Immature natural killer cell (primary cell): Measurements from ENCODE around the gene SLC35D3. TPM values are rescaled to one million over a fixed set of nuclear protein-coding genes. Genes with fewer than 3 reads are reported as not detected.
A peak's percentile ranks its signal among the peaks of the same experiment; 100 is the strongest.
"Not testable (repeated sequence)": the region's sequence is repeated elsewhere in the genome, so short reads cannot be mapped to it uniquely, and the experiment has no call there.

Source experiments
- DNase-seq, 3 donors: peaks; one replicate each; pipeline ENCODE4 v3.0.0; 2022; ENCODE audit warnings: mixed read lengths in 1 of 3
- H3K27ac Mint-ChIP-seq, 6 donors: one replicate each; pipeline ENCODE4 v1.8.0; 2020; ENCODE audit warnings: mixed read lengths in 6 of 6, mild to moderate bottlenecking in 5 of 6, inconsistent platforms in 4 of 6, moderate library complexity in 3 of 6
- H3K27me3 Mint-ChIP-seq, 3 donors: one replicate each; pipeline ENCODE4 v1.8.0; 2020 to 2021; ENCODE audit warnings: low read depth in 3 of 3, mild to moderate bottlenecking in 3 of 3, mixed read lengths in 3 of 3, moderate library complexity in 3 of 3, inconsistent platforms in 1 of 3
- H3K36me3 Mint-ChIP-seq, 3 donors: one replicate each; pipeline ENCODE4 v1.8.0; 2020; ENCODE audit warnings: mixed read lengths in 3 of 3, inconsistent platforms in 2 of 3, mild to moderate bottlenecking in 2 of 3
- H3K4me1 Mint-ChIP-seq, 2 donors: one replicate each; pipeline ENCODE4 v1.8.0; 2020; ENCODE audit warnings: inconsistent platforms in 2 of 2, mild to moderate bottlenecking in 2 of 2, mixed read lengths in 2 of 2, moderate library complexity in 1 of 2
- H3K4me3 Mint-ChIP-seq, 5 donors: one replicate each; pipeline ENCODE4 v1.8.0; 2020; ENCODE audit warnings: mild to moderate bottlenecking in 5 of 5, mixed read lengths in 5 of 5, inconsistent platforms in 3 of 5, moderate library complexity in 3 of 5
- H3K9me3 Mint-ChIP-seq, 6 donors: one replicate each; pipeline ENCODE4 v1.8.0; 2020; ENCODE audit warnings: mild to moderate bottlenecking in 6 of 6, mixed read lengths in 6 of 6, inconsistent platforms in 4 of 6, moderate library complexity in 3 of 6
- polyA plus RNA-seq, 3 donors: library from polyadenylated mRNA; unstranded; fragments of 300-500 nt; fragmentation: Illumina TruSeq; gene quantifications; one replicate each; pipeline ENCODE4 v1.2.3, GENCODE V29; 2021

The SLC35D3 gene
- polyA plus RNA-seq, 3 donors from 2014 or later, result 0.10 TPM; not detected in 2

- peaks cover 6 to 17% (median 12%) of the 10 kb centered on the region in 3 donors for H3K27me3 Mint-ChIP-seq
- no peak overlapping the region for H3K27ac Mint-ChIP-seq
- no peaks in the 10 kb centered on the region for H3K36me3 Mint-ChIP-seq
- H3K4me3 Mint-ChIP-seq, result no peak overlapping the region
- DNase-seq, result no peak
- no peaks in the 10 kb centered on the region for H3K9me3 Mint-ChIP-seq
- no peaks in the 10 kb centered on the region for H3K4me1 Mint-ChIP-seq
Measured at GRCh38 chr6:136932599-136932998, 10.5 kb downstream of the SLC35D3 start.

GRCh38 chr6:136945072-136945471 lies 23.0 kb downstream of the SLC35D3 start:
- Mint-ChIP-seq H3K36me3 (peaks cover 0 to 8% (median 3%) of the 10 kb centered on the region in 3 donors), H3K27ac (no peak overlapping the region), H3K4me1 (no peaks in the 10 kb centered on the region), H3K4me3 (no peak overlapping the region), H3K9me3 (peaks cover 0 to 6% (median under 1%) of the 10 kb centered on the region in 6 donors), H3K27me3 (peaks cover 2 to 5% (median 4%) of the 10 kb centered on the region in 3 donors)
- DNase-seq, result no peak

- no peak overlapping the region for H3K4me3 Mint-ChIP-seq
- peaks cover 2 to 6% (median 4%) of the 10 kb centered on the region in 3 donors for H3K27me3 Mint-ChIP-seq
- peaks cover 0 to 8% (median 3%) of the 10 kb centered on the region in 3 donors for H3K36me3 Mint-ChIP-seq
- no peak for DNase-seq
- H3K4me1 Mint-ChIP-seq, result no peaks in the 10 kb centered on the region
- H3K9me3 Mint-ChIP-seq, result peaks cover 0 to 6% (median under 1%) of the 10 kb centered on the region in 6 donors
- H3K27ac Mint-ChIP-seq, result no peak overlapping the region
Measured at GRCh38 chr6:136945711-136946121, 23.6 kb downstream of the SLC35D3 start.

GRCh38 chr6:136947037-136947436 lies 24.9 kb downstream of the SLC35D3 start:
- H3K27me3 Mint-ChIP-seq, result peaks cover 2 to 5% (median 4%) of the 10 kb centered on the region in 3 donors
- peaks cover 0 to 8% (median 3%) of the 10 kb centered on the region in 3 donors for H3K36me3 Mint-ChIP-seq
- no peak for DNase-seq
- no peak overlapping the region for H3K27ac Mint-ChIP-seq
- no peak overlapping the region for H3K4me3 Mint-ChIP-seq
- H3K9me3 Mint-ChIP-seq, result peaks cover 0 to 6% (median 0%) of the 10 kb centered on the region in 6 donors
- no peaks in the 10 kb centered on the region for H3K4me1 Mint-ChIP-seq

GRCh38 chr6:136949957-136950356 lies 27.9 kb downstream of the SLC35D3 start:
- H3K27me3 Mint-ChIP-seq, result peaks cover 5 to 12% (median 11%) of the 10 kb centered on the region in 3 donors
- H3K27ac Mint-ChIP-seq, DNase-seq, H3K9me3 Mint-ChIP-seq, H3K36me3 Mint-ChIP-seq, H3K4me3 Mint-ChIP-seq, H3K4me1 Mint-ChIP-seq: not testable (repeated sequence)

- no peak for DNase-seq
- Mint-ChIP-seq H3K9me3 (peaks cover 0 to 6% (median 0%) of the 10 kb centered on the region in 6 donors), H3K4me1 (no peaks in the 10 kb centered on the region), H3K36me3 (peaks cover 0 to 8% (median 3%) of the 10 kb centered on the region in 3 donors), H3K27me3 (peaks cover 6 to 12% (median 11%) of the 10 kb centered on the region in 3 donors), H3K27ac (no peak overlapping the region), H3K4me3 (no peak overlapping the region)
Measured at GRCh38 chr6:136950436-136951126, 28.5 kb downstream of the SLC35D3 start.

GRCh38 chr6:136952714-136953260 lies 30.7 kb downstream of the SLC35D3 start:
- no peak for DNase-seq
- Mint-ChIP-seq H3K36me3 (peaks cover 0 to 8% (median under 1%) of the 10 kb centered on the region in 3 donors), H3K4me3 (no peak overlapping the region), H3K9me3 (peaks cover 0 to 6% (median 0%) of the 10 kb centered on the region in 6 donors), H3K27me3 (peaks cover 4 to 12% (median 11%) of the 10 kb centered on the region in 3 donors), H3K4me1 (peaks cover 8 to 11% of the 10 kb centered on the region in 2 donors), H3K27ac (no peak overlapping the region)

- Mint-ChIP-seq H3K4me3 (no peak overlapping the region), H3K27ac (no peak overlapping the region), H3K9me3 (no peaks in the 10 kb centered on the region), H3K36me3 (no peaks in the 10 kb centered on the region), H3K4me1 (peaks cover 8 to 11% of the 10 kb centered on the region in 2 donors), H3K27me3 (peaks cover 7 to 10% (median 7%) of the 10 kb centered on the region in 3 donors)
- no peak for DNase-seq
Measured at GRCh38 chr6:136955123-136955522, 33.0 kb downstream of the SLC35D3 start.

- H3K9me3 Mint-ChIP-seq, result no peaks in the 10 kb centered on the region
- peak overlapping the region in 1 of 6 donors; percentile 18 for H3K27ac Mint-ChIP-seq
- DNase-seq, result peak; percentile 12 to 20 (median 17)
- no peaks in the 10 kb centered on the region for H3K36me3 Mint-ChIP-seq
- H3K4me3 Mint-ChIP-seq, result peak overlapping the region; percentile 11 to 63 (median 31)
- peaks cover 8 to 11% of the 10 kb centered on the region in 2 donors for H3K4me1 Mint-ChIP-seq
- H3K27me3 Mint-ChIP-seq, result peaks cover 10 to 11% (median 10%) of the 10 kb centered on the region in 3 donors
Measured at GRCh38 chr6:136956590-136957544, 34.8 kb downstream of the SLC35D3 start.

- Mint-ChIP-seq H3K9me3 (no peaks in the 10 kb centered on the region), H3K27ac (no peak overlapping the region), H3K4me1 (peaks cover 8 to 11% of the 10 kb centered on the region in 2 donors), H3K27me3 (peaks cover 3 to 13% (median 4%) of the 10 kb centered on the region in 3 donors), H3K36me3 (no peaks in the 10 kb centered on the region), H3K4me3 (no peak overlapping the region)
- DNase-seq, result no peak
Measured at GRCh38 chr6:136958168-136958567, 36.1 kb downstream of the SLC35D3 start.

- no peak for DNase-seq
- Mint-ChIP-seq H3K9me3 (no peaks in the 10 kb centered on the region), H3K27me3 (peaks cover 2 to 13% (median 3%) of the 10 kb centered on the region in 3 donors), H3K27ac (no peak overlapping the region), H3K36me3 (no peaks in the 10 kb centered on the region), H3K4me1 (peaks cover 8 to 11% of the 10 kb centered on the region in 2 donors), H3K4me3 (peak overlapping the region in 1 of 5 donors; percentile 46)
Measured at GRCh38 chr6:136959471-136959891, 37.4 kb downstream of the SLC35D3 start.

- Mint-ChIP-seq H3K27me3 (peaks cover 2 to 10% (median 3%) of the 10 kb centered on the region in 3 donors), H3K4me1 (peaks cover 8 to 11% of the 10 kb centered on the region in 2 donors)
- not testable (repeated sequence) for DNase-seq, H3K27ac Mint-ChIP-seq, H3K4me3 Mint-ChIP-seq, H3K36me3 Mint-ChIP-seq, H3K9me3 Mint-ChIP-seq
Measured at GRCh38 chr6:136959935-136960334, 37.8 kb downstream of the SLC35D3 start.

GRCh38 chr6:136960781-136961180 lies 38.7 kb downstream of the SLC35D3 start:
- Mint-ChIP-seq H3K9me3 (no peaks in the 10 kb centered on the region), H3K4me3 (no peak overlapping the region), H3K4me1 (peaks cover 8 to 11% of the 10 kb centered on the region in 2 donors), H3K36me3 (no peaks in the 10 kb centered on the region), H3K27me3 (peaks cover 3 to 9% (median 5%) of the 10 kb centered on the region in 3 donors), H3K27ac (no peak overlapping the region)
- no peak for DNase-seq
